Transverse colon (tissue), 4 donors: ENCODE data around the gene RBM42. TPM values are rescaled to one million over a fixed set of nuclear protein-coding genes. Genes with fewer than 3 reads are reported as not detected.
A peak's percentile ranks its signal among the peaks of the same experiment; 100 is the strongest.

Source experiments
- DNase-seq: peaks from one replicate; pipeline ENCODE4 v3.0.0-alpha.2; 2019
- H3K27ac ChIP-seq, 4 donors: fragments of 200-600 bp; sonication (generic); 2 replicates each; pipeline ENCODE4 v1.5.1; 2016 to 2018; ENCODE audit warnings: inconsistent platforms in 4 of 4
- H3K27me3 ChIP-seq: fragments of 200-600 bp; sonication (generic); 2 replicates; pipeline ENCODE4 v1.5.1; 2017; ENCODE audit warnings: inconsistent platforms
- H3K36me3 ChIP-seq, 4 donors: fragments of 200-600 bp; sonication (generic); 2 replicates each; pipeline ENCODE4 v1.5.1; 2017 to 2019; ENCODE audit warnings: inconsistent platforms in 4 of 4
- H3K4me1 ChIP-seq, 4 donors: fragments of 200-600 bp; sonication (generic); 2 replicates each; pipeline ENCODE4 v1.5.1; 2017 to 2020; ENCODE audit warnings: inconsistent platforms in 4 of 4
- H3K4me3 ChIP-seq, 4 donors: fragments of 200-600 bp; sonication (generic); 1 replicate in 1 of 4; 2 replicates in 3 of 4; pipeline versions ENCODE4 v1.5.1 to v1.6.1; 2017 to 2019; ENCODE audit warnings: inconsistent platforms in 4 of 4
- H3K9me3 ChIP-seq, 2 donors: fragments of 200-600 bp; sonication (generic); 2 replicates each; pipeline ENCODE4 v1.5.1; 2017 to 2019; ENCODE audit warnings: inconsistent platforms in 2 of 2
- EP300 ChIP-seq: sonication (generic); formaldehyde crosslinking; IDR thresholded peaks from one replicate; pipeline ENCODE4 v1.6.1; 2017; ENCODE audit warnings: antibody characterized with exemption, low read depth
- POLR2A ChIP-seq: fragments of 450-650 bp; IDR thresholded peaks from one replicate; pipeline ENCODE4 v1.6.1; 2016; ENCODE audit warnings: antibody characterized with exemption, mild to moderate bottlenecking, moderate library complexity
- POLR2AphosphoS5 ChIP-seq, 3 donors: sonication (generic); formaldehyde crosslinking; IDR thresholded peaks; one replicate each; pipeline ENCODE4 v1.6.1; 2016; ENCODE audit warnings: antibody characterized with exemption in 3 of 3
- WGBS, 2 donors: methylation state at CpG; one replicate each; pipeline ENCODE4 v1.1.5; 2018; ENCODE audit warnings: low coverage in 1 of 2; 5-methylcytosine and 5-hydroxymethylcytosine counted together
- in situ Hi-C, 4 donors: fragments of 200-750 bp; cut with MboI; loops; one replicate each; pipeline versions ENCODE4 v1.15.0 to v1.15.1; 2017; ENCODE audit warnings: low sequenced_read_pairs in 3 of 4, low pct_ligation_motif_present in 1 of 4, low pct_unique_long_range_greater_than_20kb in 1 of 4
- intact Hi-C: fragments of 100-400 bp; cut with DNase I; formaldehyde crosslinking; loops from one replicate; pipeline ENCODE4 v1.15.1; 2023; ENCODE audit warnings: low total_unique reads
- total RNA-seq, 4 donors: library from RNA; depleted of rRNA; stranded (reverse); fragments of >200 nt; gene quantifications; one replicate each; pipeline ENCODE4 v1.1.0, GENCODE V29; 2016
- TF ChIP-seq, protein P1 (sequence below), 5 experiments: fragments of 200-600 bp in 3 of 5; fragments of 450-650 bp in 2 of 5; sonication (generic) in 3 of 5; IDR thresholded peaks; 1 replicate in 2 of 5; 2 replicates in 3 of 5; pipeline ENCODE4 v1.5.1; 2016 to 2017; ENCODE audit warnings: antibody characterized with exemption in 5 of 5, inconsistent platforms in 3 of 5, mild to moderate bottlenecking in 2 of 5, moderate library complexity in 1 of 5

RBM42 gene
- total RNA-seq, 4 donors from 2014 or later = 53.1 to 107 (median 62.5) TPM

DNA sequence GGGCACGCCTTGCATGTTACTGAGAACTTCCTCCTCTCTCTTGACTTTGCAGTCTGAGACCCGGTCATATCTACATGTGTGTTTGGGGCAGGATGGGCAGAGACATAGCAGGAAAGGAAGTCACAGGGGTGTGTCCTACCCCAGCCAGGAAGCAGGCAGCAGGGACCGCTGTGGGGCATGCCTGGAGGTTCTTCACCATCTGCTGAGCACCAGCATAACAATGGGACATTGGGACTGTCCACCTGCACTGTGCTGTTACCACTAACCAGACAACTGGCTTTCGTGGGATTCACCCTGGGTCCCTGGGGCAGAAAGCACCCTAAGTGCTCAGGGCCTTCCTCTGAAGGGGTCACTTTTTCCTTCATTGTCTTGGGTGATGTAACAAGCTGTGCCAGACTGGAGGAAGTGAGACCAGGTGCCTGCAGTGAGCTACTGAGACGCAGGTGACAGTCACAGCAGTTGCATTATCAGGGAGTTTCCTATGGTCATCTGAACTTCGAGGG is 18.9 kb upstream of the RBM42 start:
- no peak overlapping the region for H3K4me3 ChIP-seq

DNA sequence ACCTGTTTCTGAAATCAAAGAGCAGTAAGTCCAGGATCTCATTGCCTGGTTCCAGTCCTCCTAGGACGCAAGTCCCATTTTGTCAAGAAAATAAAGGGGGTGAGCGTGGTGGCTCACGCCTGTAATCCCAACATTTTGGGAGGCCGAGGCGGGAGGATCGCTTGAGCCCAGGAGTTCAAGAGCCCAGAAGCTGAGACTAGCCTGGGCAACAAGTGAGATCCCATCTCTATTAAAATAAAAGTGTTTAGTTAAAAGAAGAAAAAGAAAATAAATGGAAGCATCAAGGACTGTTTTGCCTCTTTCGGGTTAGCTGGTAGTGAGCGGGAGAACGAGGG is 16.6 kb upstream of the RBM42 start:
- Histone ChIP-seq H3K4me3 (peak overlapping the region in 3 of 4 donors; percentile 50 to 76 (median 62)), H3K27ac (peak overlapping the region; percentile 47 to 81 (median 60)), H3K27me3 (no peaks in the 10 kb centered on the region), H3K36me3 (no peaks in the 10 kb centered on the region), H3K4me1 (peaks cover 3 to 13% (median 11%) of the 10 kb centered on the region in 4 donors), H3K9me3 (peaks cover 0 to 4% of the 10 kb centered on the region in 2 donors)
- no peak for DNase-seq
- TF ChIP-seq POLR2AphosphoS5 (IDR thresholded peaks at IDR 0.05) = no peak
- TF ChIP-seq, protein P1, sequence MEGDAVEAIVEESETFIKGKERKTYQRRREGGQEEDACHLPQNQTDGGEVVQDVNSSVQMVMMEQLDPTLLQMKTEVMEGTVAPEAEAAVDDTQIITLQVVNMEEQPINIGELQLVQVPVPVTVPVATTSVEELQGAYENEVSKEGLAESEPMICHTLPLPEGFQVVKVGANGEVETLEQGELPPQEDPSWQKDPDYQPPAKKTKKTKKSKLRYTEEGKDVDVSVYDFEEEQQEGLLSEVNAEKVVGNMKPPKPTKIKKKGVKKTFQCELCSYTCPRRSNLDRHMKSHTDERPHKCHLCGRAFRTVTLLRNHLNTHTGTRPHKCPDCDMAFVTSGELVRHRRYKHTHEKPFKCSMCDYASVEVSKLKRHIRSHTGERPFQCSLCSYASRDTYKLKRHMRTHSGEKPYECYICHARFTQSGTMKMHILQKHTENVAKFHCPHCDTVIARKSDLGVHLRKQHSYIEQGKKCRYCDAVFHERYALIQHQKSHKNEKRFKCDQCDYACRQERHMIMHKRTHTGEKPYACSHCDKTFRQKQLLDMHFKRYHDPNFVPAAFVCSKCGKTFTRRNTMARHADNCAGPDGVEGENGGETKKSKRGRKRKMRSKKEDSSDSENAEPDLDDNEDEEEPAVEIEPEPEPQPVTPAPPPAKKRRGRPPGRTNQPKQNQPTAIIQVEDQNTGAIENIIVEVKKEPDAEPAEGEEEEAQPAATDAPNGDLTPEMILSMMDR (IDR thresholded peaks at IDR 0.05) = no peak
- no peak for TF ChIP-seq EP300
- no peak for TF ChIP-seq POLR2A
- intact Hi-C loops = no loop called here
- in situ Hi-C loops = no loop called here
- 41 to 70% methylated on average over 2 to 9 of the region's 9 CpGs for WGBS, 2 donors

More for the DNA sequence above, 18.9 kb upstream of the RBM42 start:
- Histone ChIP-seq H3K36me3 (no peaks in the 10 kb centered on the region), H3K27ac (no peak overlapping the region), H3K4me1 (peaks cover 3 to 13% (median 11%) of the 10 kb centered on the region in 4 donors), H3K9me3 (peaks cover 0 to 4% of the 10 kb centered on the region in 2 donors), H3K27me3 (no peaks in the 10 kb centered on the region)
- no peak for DNase-seq
- in situ Hi-C loops = no loop called here
- TF ChIP-seq EP300 (no peak), POLR2AphosphoS5 (IDR thresholded peaks at IDR 0.05) (no peak), POLR2A (no peak)
- TF ChIP-seq, protein P1 (IDR thresholded peaks at IDR 0.05) = no peak
- WGBS, 2 donors = 64% methylated on average over 6 of the region's 6 CpGs; no CpG with 5 or more reads in 1 of the 2 donors
- intact Hi-C loops = no loop called here

DNA sequence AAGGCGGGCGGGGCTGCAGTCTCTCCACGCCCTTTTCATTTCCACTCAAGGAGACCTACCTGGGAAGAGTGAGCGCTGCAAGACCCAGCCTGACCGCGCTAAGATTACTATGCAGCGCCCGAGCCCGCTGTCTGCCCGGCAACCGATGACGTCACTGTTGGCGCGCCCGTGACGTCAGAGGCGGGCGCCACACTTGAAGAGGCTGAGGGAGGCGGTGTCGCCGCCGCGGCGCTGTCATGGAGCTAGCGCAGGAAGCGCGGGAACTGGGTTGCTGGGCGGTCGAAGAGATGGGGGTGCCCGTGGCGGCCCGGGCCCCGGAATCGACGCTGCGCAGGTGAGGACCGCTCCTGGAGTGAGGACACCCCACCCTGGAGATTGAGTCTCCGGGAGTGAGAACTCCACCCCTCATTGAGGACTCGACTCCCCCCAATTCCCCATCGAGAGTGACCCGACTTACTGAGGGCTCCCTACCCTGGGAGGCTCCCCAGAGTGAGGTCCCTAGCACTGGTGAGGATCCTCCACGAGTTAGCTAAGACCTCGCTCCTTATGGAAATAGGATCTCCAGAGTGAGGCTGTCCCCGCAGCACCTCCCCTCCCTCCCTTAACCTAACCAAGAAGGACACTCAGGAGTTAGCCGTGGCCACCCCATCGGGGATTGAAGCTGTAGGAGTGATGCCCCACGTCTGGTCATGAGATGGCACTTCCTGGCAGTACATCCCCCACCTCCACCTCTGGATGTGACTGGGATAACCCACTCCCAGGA is 16.1 kb upstream of the RBM42 start, which contains the start of gene HAUS5:
TSS of gene HAUS5 (plus strand) at position 177 of the 763 bp plus-strand sequence. CDS start at position 237, 60 bp downstream.
- in situ Hi-C loops = no loop called here
- intact Hi-C loops = no loop called here
- DNase-seq = peak; percentile 96
- Histone ChIP-seq H3K4me1 (peaks cover 3 to 13% (median 11%) of the 10 kb centered on the region in 4 donors), H3K9me3 (no peaks in the 10 kb centered on the region), H3K27me3 (no peaks in the 10 kb centered on the region), H3K36me3 (no peaks in the 10 kb centered on the region), H3K27ac (peak within 1 kb of the TSS; percentile 47 to 81 (median 60)), H3K4me3 (peak within 1 kb of the TSS; percentile 41 to 76 (median 56))
- WGBS, 2 donors = 0% methylated on average over 44 of the region's 47 CpGs; no CpG with 5 or more reads in 1 of the 2 donors
- peak; percentile 55 to 76 (median 67) for TF ChIP-seq POLR2AphosphoS5 (IDR thresholded peaks at IDR 0.05)
- TF ChIP-seq EP300 = no peak
- TF ChIP-seq POLR2A = peak; percentile 49
- TF ChIP-seq, protein P1 (IDR thresholded peaks at IDR 0.05) = peak in 2 of 5 experiments; percentile 42 to 44

DNA sequence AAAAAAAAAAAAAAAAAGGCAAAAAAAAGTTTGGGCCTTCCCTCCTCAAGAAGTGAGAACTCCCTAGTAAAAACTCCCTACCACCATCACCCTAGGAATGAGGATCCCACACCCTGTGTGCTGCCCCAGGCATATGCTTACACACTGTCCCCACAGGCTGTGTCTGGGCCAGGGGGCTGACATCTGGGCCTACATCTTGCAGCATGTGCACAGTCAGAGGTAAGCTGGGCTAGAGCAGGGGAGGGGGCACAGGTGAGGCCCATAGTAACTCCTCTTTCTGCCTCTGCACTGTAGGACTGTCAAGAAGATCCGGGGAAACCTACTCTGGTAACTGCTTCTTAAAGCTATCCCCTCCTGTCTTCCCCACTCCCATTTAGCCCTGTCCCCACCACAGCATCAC is 15.3 kb upstream of the RBM42 start:
- 71% methylated on average over 1 of the region's 1 CpG; no CpG with 5 or more reads in 1 of the 2 donors for WGBS, 2 donors
- in situ Hi-C loops = no loop called here

More for the DNA sequence above, 15.3 kb upstream of the RBM42 start:
- Histone ChIP-seq H3K36me3 (no peaks in the 10 kb centered on the region), H3K9me3 (no peaks in the 10 kb centered on the region), H3K27me3 (no peaks in the 10 kb centered on the region), H3K4me3 (no peak overlapping the region), H3K4me1 (peaks cover 3 to 13% (median 11%) of the 10 kb centered on the region in 4 donors), H3K27ac (no peak overlapping the region)
- intact Hi-C loops = no loop called here
- no peak for DNase-seq
- TF ChIP-seq, protein P1 (IDR thresholded peaks at IDR 0.05) = no peak
- TF ChIP-seq POLR2AphosphoS5 (IDR thresholded peaks at IDR 0.05) (no peak), EP300 (no peak), POLR2A (no peak)
